Activated CD4-positive, alpha-beta T cell treated with anti-CD3 and anti-CD28 coated beads for 4 hours (primary cell): Measurements from ENCODE around the gene ATP5MK.
A peak's percentile ranks its signal among the peaks of the same experiment; 100 is the strongest.
"Not testable (repeated sequence)": the region's sequence is repeated elsewhere in the genome, so short reads cannot be mapped to it uniquely, and the experiment has no call there.

Source experiments
- DNase-seq, 2 donors: peaks; one replicate each; pipeline ENCODE4 v3.0.0-alpha.2; 2020

Gene ATP5MK

DNA sequence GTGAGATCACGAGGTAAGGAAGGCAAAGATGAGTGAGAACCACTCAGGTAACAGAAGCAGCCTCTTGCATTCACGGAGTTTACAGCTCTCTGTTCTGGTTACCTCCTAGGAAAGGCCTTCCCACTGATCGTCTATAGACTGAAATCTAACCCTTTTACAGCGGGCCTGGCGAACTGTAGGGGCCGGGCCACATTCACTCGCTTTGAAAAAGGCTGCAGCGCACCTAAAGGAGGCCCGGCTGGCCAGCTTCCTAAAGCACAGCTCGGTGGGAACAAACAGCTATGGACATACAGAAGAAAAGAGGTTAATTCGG is 565 bp downstream of the ATP5MK start:
- DNase-seq: no peak

DNA sequence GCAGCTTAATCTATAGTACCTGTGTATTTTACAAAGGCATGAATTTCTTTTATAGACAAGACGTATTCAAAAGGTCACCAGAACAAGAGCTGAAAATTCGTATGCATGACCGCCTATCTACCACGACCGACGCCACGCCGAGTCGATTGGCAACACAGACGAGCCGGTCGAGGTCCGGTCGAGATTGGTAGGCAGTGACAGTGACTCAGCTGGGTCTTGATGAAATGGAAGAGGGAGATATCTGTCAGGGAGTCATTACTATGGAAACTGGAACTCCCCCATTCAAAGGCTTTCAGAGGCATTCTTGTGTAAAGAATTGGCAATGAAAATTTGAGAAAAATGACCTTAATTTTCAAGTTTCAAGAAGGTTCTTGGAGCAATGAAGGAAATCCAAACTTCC is 2.1 kb downstream of the ATP5MK start:
- no peak for DNase-seq

DNA sequence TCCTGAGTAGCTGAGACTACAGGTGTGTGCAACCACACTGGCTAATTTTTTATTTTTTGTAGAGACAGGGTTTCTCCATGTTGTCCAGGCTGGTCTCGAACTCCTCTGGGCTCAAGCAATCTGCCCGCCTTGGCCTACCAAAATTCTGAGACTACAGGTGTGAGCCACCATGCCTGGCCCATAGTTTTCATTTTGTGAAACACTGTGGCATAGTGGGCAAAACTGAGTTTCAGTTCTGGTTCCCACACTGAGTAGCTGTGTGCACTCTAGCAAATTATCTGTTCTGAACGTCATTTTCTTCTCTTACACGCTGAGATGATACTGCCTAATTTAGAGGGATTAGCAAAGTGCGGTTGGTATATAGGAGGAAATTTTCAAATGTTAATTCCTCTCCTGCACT is 13.5 kb downstream of the ATP5MK start:
- no peak for DNase-seq

DNA sequence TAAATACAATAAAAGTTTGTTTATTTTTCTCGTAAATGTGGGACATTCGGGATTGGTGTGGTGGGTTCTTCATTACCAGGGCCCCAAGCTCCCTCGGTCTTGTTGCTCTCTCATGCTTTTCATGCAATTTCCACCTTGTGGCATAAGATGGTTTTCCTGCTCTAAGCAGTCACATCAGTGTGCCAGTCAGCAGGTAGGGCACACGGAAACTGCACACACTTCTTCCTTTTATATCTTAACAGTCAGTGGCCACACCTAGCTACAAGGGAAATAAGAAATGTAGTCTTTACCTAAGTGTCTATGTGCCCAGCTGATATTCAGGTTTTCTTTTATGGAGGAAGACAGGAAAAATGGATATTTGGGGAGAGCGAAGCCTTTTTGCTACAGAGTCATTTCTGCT is 22.0 kb downstream of the ATP5MK start:
- no peak for DNase-seq

DNA sequence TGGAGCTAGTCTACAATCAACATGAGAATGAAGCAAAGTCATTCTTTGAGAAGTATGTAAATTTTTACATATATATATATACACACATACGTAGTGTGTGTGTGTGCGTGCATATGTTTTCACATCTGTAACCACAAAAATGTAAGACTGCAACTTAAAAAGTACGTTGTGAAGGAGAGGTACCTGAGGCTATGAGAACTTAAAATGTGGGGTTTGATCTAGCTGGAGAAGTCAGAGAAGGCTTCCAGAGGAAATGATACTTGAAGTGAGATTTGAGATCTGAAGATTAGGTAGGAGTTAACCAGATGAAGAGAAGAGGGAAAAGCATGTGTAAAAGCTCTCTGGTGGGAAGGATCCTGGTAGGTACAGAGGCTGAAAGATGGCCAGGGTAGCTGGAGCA is 22.7 kb downstream of the ATP5MK start:
- DNase-seq: no peak

DNA sequence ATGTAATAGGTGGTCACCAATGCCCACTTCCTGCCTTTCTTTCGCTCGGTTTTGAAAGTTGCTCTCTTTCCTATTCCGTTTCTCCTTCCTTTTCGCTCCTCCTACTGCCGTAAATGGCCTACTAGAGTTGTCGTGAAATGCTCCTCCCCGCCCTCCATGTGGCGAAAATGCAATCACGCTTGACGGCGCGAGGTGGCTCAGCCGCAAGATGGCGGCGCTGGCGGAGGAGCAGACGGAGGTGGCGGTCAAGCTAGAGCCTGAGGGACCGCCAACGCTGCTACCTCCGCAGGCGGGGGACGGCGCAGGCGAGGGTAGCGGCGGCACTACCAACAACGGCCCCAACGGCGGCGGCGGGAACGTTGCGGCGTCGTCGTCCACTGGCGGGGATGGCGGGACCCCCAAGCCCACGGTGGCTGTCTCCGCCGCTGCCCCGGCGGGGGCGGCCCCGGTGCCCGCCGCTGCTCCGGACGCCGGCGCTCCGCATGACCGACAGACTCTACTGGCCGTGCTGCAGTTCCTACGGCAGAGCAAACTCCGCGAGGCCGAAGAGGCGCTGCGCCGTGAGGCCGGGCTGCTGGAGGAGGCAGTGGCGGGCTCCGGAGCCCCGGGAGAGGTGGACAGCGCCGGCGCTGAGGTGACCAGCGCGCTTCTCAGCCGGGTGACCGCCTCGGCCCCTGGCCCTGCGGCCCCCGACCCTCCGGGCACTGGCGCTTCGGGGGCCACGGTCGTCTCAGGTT is 28.3 kb downstream of the ATP5MK start, which contains the start of gene TAF5:
Gene TAF5, plus strand, starts transcription at position 195 of the 737 bp plus-strand sequence. Its CDS starts 14 bp downstream, at position 209.
- DNase-seq: peak; percentile 86 to 89

DNA sequence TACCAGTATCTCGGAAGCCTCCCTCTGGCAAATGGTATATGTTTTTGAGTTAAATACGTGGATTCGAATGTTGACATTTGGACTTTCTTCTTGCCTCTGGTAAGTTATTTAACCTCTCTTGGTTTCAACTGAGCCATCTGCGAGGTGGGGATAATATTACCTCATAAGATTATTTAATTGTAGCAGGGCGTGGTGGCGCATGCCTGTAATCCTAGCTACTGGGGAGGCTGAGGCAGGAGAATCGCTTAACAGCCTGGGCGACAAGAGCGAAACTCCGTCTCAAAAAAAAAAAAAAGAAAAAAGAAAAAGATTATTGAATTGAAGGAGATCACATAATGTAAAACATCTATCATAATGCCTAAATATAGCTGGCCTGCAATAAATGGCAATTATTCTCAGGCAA is 28.9 kb downstream of the ATP5MK start:
- no peak for DNase-seq

DNA sequence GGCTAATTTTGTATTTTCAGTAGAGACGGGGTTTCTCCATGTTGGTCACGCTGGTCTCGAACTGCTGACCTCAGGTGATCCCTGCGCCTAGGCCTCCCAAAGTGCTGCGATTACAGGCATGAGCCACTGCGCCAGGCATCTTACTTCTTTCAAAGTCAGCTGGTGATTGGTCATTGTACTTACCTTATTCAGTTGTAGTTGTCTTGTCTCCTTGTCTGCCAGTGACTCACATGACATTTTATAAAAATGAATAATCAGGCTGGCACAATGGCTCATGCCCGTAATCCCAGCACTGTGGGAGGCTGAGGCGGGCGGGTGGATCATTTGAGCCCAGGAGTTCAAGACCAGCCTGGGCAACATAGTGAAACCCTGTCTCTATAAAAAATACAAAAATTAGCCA is 35.5 kb downstream of the ATP5MK start:
- DNase-seq: not testable (repeated sequence)

DNA sequence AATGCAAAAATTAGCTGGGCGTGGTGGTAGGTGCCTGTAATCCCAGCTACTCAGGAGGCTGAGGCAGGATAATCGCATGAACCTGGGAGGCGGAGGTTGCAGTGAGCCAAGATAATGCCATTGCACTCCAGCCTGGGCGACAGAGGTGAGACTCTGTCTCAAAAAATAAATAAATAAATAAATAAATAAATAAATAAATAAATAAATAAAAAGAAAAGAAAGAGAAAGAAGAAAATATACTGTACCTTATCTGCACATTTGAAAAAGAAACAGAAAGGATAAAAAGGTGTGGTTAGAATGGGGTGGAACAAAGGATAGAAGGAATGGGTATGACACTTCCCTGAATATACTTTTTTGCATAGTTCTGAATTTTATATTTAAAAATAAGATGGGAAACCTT is 36.8 kb downstream of the ATP5MK start:
- not testable (repeated sequence) for DNase-seq

DNA sequence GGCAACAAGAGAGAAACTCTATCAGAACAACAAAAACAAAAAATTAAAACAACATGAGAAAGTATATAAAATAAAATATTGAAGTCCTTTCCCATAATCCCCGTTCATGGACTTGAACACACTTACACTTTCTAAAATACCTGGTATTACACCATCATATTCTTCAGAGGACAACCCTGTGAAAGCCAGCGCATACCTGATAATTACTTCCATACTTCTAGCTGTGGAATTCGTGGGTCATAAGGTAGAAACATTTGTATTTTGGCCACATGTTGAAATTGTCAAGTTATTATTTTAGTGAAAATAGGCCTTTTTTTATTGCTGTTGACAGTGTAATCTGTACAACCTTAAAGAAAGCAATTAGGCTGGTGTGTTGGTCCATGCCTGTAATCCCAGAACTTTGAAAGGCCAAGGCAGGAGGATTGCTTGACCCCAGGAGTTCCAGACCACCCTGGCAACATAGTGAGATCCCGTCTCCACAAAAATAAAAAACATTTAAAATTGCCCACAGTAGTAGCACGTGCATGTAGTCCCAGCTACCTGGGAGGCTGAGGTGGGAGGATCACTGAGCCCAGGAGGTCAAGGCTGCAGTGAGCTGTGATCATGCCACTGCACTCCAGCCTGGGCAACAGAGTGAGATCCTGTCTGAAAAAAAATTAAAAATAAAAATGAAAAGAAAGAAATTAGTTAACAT is 40.2 kb downstream of the ATP5MK start:
- no peak for DNase-seq

DNA sequence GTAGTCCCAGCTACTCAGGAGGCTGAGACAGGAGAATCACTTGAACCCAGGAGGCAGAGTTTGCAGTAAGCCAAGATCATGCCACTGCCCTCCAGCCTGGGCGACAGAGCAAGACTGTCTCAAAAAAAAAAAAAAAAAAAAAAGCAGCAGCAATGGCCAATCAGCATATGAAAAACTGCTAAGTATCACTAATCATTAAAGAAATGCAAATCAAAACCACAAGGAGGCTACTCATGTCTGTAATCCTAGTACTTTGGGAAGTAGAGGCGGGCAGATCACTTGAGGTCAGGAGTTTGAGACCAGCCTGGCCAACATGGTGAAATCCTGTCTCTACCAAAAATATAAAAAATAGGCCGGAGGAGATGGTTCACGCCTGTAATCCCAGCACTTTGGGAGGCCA is 41.7 kb downstream of the ATP5MK start:
- not testable (repeated sequence) for DNase-seq

DNA sequence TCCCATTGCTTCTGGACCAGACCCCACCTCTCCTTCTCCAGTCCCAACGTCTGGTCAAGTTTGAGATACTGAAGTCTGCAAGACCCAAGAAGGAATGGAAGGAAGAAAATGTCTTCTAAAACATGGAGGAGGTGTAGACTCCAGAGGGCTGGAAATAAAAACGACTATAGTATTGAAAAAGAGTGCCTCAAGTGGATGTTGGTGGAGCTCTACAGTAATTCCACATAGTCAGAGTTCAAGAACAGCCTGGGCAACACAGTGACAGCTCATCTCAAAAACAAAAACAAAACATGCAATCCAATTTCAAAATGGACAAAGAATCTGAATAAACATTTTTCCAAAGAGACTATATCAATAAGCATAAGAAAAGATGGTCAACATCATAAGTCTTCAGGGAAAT is 43.0 kb downstream of the ATP5MK start:
- no peak for DNase-seq

DNA sequence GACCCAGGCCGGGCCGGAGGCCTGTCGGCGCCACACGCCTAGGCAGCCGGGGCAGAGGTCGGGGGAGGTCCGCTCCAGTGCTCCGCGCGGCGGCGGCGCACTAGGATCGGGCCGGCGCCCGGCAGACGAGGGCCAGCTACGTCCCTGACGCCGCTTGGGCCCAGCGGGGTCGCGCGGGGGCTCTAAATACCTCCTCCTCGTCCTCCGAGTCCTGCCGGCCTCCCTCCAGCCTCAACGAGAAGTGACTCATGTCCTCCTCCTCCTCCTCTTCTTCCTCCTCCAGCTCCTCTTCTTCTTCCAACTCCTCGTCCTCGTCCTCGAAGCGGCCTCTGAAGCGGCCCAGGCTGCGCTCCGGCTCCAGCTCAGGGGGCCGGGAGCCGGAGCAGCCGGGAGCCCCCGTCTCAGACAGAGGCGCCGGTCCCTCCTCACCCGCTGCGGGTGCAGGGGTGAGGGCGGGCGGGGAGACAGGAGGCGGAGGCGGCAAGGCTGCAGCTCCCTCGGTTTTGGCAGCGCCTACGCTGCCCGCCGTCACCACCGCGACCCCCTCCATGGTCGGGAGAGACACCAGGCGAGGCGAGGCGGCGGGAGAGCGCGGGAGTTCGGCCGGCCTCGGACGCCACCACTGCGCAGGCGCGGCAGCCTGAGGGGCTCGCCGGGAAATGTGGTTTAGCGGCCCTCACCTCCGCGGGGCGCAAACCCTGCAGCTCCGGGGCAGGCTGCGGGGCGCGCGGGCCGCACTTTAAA is 45.6 kb downstream of the ATP5MK start, which contains the start of gene PCGF6:
Gene PCGF6, minus strand, starts transcription at position 624 of the 744 bp plus-strand sequence. Its CDS starts 74 bp downstream, at position 550.
- peak; percentile 60 to 64 for DNase-seq

DNA sequence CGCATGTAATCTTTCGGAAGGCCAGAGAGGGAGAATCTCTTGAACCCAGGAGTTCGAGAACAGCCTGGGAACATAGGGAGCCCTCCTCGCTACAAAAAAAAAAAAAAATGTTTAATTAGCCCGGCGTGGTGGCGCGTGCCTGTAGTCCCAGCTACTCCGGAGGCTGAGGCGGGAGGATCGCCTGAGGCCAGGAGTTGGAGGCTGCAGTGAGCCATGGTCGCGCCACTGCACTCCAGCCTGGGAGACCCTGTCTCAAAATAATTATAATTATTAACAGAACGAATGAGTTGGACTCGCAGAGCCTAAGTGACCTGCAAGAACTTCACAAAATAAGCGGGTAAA is 46.1 kb downstream of the ATP5MK start:
- DNase-seq: no peak
